ENCODE measurements around the gene GNG5.
"Not testable (repeated sequence)": the region's sequence is repeated elsewhere in the genome, so short reads cannot be mapped to it uniquely, and the experiment has no call there.

DNA sequence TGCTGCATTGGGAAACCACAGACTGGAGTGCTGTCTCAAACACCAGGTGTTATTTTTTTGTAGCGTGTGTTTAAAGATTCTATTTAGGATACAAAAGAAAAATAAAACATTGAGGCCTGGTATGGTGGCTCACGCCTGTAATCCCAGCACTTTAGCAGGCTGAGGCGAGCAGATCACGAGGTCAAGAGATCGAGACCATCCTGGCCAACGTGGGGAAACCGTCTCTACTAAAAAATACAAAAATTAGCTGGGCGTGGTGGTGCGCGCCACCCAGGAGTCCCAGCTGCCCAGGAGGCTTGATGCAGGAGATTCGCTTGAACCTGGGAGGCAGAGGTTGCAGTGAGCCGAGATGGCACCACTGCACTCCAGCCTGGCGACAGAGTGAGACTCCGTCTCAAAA, 1.5 kb upstream of the GNG5 start:
- TF ChIP-seq, protein P1, sequence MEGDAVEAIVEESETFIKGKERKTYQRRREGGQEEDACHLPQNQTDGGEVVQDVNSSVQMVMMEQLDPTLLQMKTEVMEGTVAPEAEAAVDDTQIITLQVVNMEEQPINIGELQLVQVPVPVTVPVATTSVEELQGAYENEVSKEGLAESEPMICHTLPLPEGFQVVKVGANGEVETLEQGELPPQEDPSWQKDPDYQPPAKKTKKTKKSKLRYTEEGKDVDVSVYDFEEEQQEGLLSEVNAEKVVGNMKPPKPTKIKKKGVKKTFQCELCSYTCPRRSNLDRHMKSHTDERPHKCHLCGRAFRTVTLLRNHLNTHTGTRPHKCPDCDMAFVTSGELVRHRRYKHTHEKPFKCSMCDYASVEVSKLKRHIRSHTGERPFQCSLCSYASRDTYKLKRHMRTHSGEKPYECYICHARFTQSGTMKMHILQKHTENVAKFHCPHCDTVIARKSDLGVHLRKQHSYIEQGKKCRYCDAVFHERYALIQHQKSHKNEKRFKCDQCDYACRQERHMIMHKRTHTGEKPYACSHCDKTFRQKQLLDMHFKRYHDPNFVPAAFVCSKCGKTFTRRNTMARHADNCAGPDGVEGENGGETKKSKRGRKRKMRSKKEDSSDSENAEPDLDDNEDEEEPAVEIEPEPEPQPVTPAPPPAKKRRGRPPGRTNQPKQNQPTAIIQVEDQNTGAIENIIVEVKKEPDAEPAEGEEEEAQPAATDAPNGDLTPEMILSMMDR (IDR thresholded peaks at IDR 0.05; ENCODE audit: low read depth, low read length), result not testable (repeated sequence)
- TF ChIP-seq EZH2phosphoT487 (IDR thresholded peaks at IDR 0.05; ENCODE audit: low read depth), result not testable (repeated sequence)
